ENCODE results near the gene LONRF2. TPM values are rescaled to one million over a fixed set of nuclear protein-coding genes. Genes with fewer than 3 reads are reported as not detected.

Gene LONRF2
- polyA plus RNA-seq, 3 donors = 2.5 to 4.6 (median 2.8) TPM

DNA sequence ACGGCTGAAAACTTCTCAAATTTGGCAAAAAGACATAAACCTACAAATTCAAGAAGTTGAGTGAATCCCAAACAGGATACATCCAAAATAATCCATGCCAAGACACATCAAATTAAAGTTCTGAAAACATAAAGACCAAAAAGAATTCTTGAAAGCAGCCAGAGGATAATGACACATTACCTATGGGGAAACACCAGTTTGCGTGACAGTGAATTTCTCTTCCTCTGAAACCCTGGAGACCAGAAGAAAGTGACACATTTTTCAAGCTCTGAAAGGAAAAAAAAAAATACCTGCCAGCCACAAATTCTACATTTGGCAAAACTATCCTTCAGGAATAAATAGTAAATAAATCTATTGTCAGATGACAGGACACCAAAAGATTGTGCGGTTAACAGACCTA, 93.9 kb downstream of the LONRF2 start:
- DNase-seq (ENCODE audit: extremely low read depth in 1 of 11, low read depth in 9 of 11, low spot score in 4 of 11) = no peak

DNA sequence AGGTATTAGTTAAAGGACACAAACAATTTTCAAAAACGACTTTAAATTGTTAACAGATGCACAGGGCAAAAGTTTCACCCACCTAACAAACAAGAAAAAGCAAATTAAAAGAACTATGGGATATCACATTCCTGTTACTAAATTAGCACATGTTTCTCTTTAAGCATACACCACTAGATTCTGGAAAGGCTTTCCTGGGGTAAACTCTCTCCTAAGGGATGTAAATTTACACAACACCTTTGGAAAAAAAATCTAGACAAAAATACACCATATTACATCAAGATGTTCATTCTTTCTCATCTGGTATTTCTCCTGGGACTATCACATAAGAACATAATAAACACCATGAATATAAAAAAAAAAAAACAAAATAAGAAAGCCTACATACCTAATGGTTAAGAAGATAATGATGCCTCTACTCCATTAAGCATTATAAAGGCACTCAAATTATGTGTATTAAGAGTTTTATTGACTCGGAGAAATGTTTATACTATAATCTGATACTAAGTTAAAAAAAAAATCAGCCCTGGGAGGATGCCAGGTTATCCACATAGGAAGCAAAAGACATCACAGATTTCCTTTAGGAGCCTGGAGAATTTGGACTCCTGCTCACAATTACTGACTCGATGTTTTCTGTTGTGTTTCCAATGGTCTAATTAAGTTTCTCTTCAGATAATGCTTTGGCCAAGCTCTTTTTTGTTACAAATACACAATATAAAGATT, 97.2 kb downstream of the LONRF2 start:
- DNase-seq (ENCODE audit: extremely low read depth in 1 of 11, low read depth in 9 of 11, low spot score in 4 of 11) = no peak

DNA sequence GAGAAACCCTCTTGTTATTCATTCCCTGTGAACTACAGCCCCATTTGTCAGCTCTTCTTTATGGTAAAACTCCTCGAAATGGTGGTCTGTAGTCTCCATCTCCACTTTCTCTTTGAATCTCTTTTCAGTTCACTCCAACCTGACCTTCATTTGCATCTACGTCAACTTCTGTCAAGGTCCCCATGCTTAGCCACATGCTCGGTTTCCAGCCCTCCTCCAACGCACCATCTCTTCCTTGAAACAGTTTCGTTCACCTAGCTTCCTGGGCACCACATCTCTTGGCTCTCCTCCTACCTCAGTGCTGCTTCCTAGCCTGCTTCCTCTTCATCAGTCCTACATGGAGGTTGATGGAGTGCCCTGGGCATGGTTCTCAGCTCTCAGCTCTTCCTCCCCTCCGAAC, 98.8 kb downstream of the LONRF2 start:
- no peak for DNase-seq (ENCODE audit: extremely low read depth in 1 of 11, low read depth in 9 of 11, low spot score in 4 of 11)

Other genes starting within 250 kb of the LONRF2 start
- 10 to 100 TPM; 22.1 to 24.9 (median 24.2) TPM for gene AFF3, start 179.9 kb downstream of the LONRF2 start, polyA plus RNA-seq (ENCODE audit: insufficient read length in 3 of 3)
- 10 to 100 TPM; 18.1 to 23.2 (median 22.4) TPM for gene CHST10, start 95.2 kb upstream of the LONRF2 start, polyA plus RNA-seq (ENCODE audit: insufficient read length in 3 of 3)
- not detected for gene NMS, start 148.0 kb upstream of the LONRF2 start, polyA plus RNA-seq (ENCODE audit: insufficient read length in 3 of 3)
- 10 to 100 TPM; 25.6 to 37.4 (median 34.9) TPM for gene PDCL3, start 240.5 kb upstream of the LONRF2 start, polyA plus RNA-seq (ENCODE audit: insufficient read length in 3 of 3)

All from renal cortex interstitium (tissue), 11 donors.